ENCODE measurements around the gene AGBL4. TPM values are rescaled to one million over a fixed set of nuclear protein-coding genes. Genes with fewer than 3 reads are reported as not detected.

The AGBL4 gene
- total RNA-seq, 1 donor from 2014 or later: under 0.01 TPM

GRCh38 chr1:48730164-48730910, 1293.4 kb downstream of the AGBL4 start:
- Histone ChIP-seq H3K9me3 (ENCODE audit: control insufficient read depth in 3 of 3, low read length in 3 of 3) (no peaks in the 10 kb centered on the region), H3K9ac (ENCODE audit: low read depth in 1 of 3, low read length in 3 of 3) (no peak overlapping the region), H3K36me3 (ENCODE audit: control insufficient read depth in 3 of 3, insufficient read depth in 3 of 3, low read length in 3 of 3) (peaks cover 20 to 31% (median 30%) of the 10 kb centered on the region in 3 donors), H3K4me1 (ENCODE audit: control insufficient read depth in 3 of 3, insufficient read depth in 3 of 3, low read length in 3 of 3) (peaks cover 0 to 4% (median 0%) of the 10 kb centered on the region in 3 donors), H3K4me3 (ENCODE audit: low read length in 3 of 3) (no peak overlapping the region), H3K27me3 (ENCODE audit: control insufficient read depth in 3 of 3, insufficient read depth in 3 of 3, low read length in 3 of 3) (no peaks in the 10 kb centered on the region), H3K27ac (ENCODE audit: low read depth, low read length) (no peak overlapping the region)

DNA sequence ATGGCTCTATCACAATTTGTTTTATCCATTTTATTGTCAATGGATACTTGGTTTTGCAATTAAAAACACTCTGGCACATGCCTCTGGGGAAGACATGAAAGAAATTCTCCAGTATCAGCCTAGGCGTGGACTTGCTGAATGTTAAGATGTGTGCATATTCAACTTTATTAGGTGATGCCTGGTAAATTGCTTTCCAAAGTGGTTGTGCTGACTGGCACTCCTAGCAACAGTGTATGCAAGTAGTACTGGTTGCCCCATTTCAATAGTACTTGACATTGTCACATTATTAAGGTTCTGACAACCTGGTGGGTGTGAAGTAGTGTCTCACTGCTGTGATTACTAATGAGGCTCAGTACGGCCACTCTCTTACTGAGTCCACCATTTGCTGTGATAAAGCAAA, 1295.2 kb downstream of the AGBL4 start:
- Histone ChIP-seq H3K36me3 (ENCODE audit: control insufficient read depth in 3 of 3, insufficient read depth in 3 of 3, low read length in 3 of 3) (peaks cover 9 to 20% (median 13%) of the 10 kb centered on the region in 3 donors), H3K9me3 (ENCODE audit: control insufficient read depth in 3 of 3, low read length in 3 of 3) (no peaks in the 10 kb centered on the region)

DNA sequence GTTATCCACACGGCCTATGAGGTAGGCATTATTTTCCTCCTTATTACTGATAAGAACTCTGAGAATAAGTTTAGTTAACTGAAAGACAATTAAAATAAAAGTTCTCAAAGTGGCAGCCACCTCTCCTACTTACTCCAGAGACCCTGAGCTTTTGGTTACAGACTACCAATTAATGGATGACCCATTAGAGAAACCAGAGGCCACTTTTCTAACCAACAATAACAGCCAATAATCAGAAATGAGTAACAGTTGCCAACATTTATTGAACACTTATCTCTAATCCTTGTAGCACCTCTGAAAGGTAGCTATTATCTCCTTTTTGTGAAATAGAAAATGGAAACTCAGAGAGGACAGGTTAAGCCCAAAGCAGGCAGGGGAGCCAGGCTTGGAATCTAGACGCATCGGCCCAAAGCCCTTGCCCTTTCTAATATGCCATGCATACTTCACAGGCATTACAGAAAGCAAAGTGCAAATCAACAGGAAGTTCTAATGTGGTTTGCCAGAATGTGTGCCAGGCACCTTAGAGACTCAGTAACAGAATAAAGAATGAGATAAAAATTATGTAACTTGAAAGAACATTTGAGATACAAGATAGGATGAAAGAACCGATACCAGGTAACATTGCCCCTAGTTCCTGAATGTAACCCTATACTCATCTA, 1297.1 kb downstream of the AGBL4 start:
- no peak overlapping the region for H3K4me3 ChIP-seq (ENCODE audit: low read length in 3 of 3)
- H3K4me1 ChIP-seq (ENCODE audit: control insufficient read depth in 3 of 3, insufficient read depth in 3 of 3, low read length in 3 of 3): peaks cover 0 to 4% (median 0%) of the 10 kb centered on the region in 3 donors
- H3K27me3 ChIP-seq (ENCODE audit: control insufficient read depth in 3 of 3, insufficient read depth in 3 of 3, low read length in 3 of 3): no peaks in the 10 kb centered on the region
- no peak overlapping the region for H3K27ac ChIP-seq (ENCODE audit: low read depth, low read length)
- no peaks in the 10 kb centered on the region for H3K9me3 ChIP-seq (ENCODE audit: control insufficient read depth in 3 of 3, low read length in 3 of 3)
- H3K9ac ChIP-seq (ENCODE audit: low read depth in 1 of 3, low read length in 3 of 3): no peak overlapping the region
- peaks cover 2 to 9% (median 6%) of the 10 kb centered on the region in 3 donors for H3K36me3 ChIP-seq (ENCODE audit: control insufficient read depth in 3 of 3, insufficient read depth in 3 of 3, low read length in 3 of 3)

More for the DNA sequence above, 1295.2 kb downstream of the AGBL4 start:
- Histone ChIP-seq H3K27me3 (ENCODE audit: control insufficient read depth in 3 of 3, insufficient read depth in 3 of 3, low read length in 3 of 3) (no peaks in the 10 kb centered on the region), H3K9ac (ENCODE audit: low read depth in 1 of 3, low read length in 3 of 3) (no peak overlapping the region), H3K4me1 (ENCODE audit: control insufficient read depth in 3 of 3, insufficient read depth in 3 of 3, low read length in 3 of 3) (peaks cover 0 to 4% (median 0%) of the 10 kb centered on the region in 3 donors), H3K27ac (ENCODE audit: low read depth, low read length) (no peak overlapping the region), H3K4me3 (ENCODE audit: low read length in 3 of 3) (no peak overlapping the region)

DNA sequence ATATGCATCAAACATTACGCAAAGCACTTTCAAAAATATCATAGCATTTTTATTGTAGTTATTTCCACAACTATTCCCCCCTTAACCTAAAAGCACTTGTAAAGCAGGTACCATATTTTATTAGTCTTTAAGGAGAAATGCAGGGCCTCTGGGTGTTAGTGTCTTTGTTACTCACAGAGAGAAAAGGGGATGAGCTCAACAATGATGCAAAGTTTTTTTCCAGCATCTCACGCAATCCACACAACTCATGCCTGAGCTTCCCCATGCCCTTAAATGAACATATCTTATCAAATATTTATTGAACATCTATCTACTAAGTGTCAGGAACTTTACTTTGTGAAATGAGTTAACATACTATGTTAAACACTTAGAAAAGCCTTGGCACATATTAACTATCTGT, 1297.6 kb downstream of the AGBL4 start:
- no peaks in the 10 kb centered on the region for H3K9me3 ChIP-seq (ENCODE audit: control insufficient read depth in 3 of 3, low read length in 3 of 3)
- H3K9ac ChIP-seq (ENCODE audit: low read depth in 1 of 3, low read length in 3 of 3): no peak overlapping the region
- H3K4me1 ChIP-seq (ENCODE audit: control insufficient read depth in 3 of 3, insufficient read depth in 3 of 3, low read length in 3 of 3): no peaks in the 10 kb centered on the region
- H3K27ac ChIP-seq (ENCODE audit: low read depth, low read length): no peak overlapping the region
- no peaks in the 10 kb centered on the region for H3K27me3 ChIP-seq (ENCODE audit: control insufficient read depth in 3 of 3, insufficient read depth in 3 of 3, low read length in 3 of 3)
- no peak overlapping the region for H3K4me3 ChIP-seq (ENCODE audit: low read length in 3 of 3)
- peaks cover 2 to 6% (median 3%) of the 10 kb centered on the region in 3 donors for H3K36me3 ChIP-seq (ENCODE audit: control insufficient read depth in 3 of 3, insufficient read depth in 3 of 3, low read length in 3 of 3)

GRCh38 chr1:48725341-48726046, 1298.3 kb downstream of the AGBL4 start:
- Histone ChIP-seq H3K27me3 (ENCODE audit: control insufficient read depth in 3 of 3, insufficient read depth in 3 of 3, low read length in 3 of 3) (no peaks in the 10 kb centered on the region), H3K9me3 (ENCODE audit: control insufficient read depth in 3 of 3, low read length in 3 of 3) (no peaks in the 10 kb centered on the region), H3K4me1 (ENCODE audit: control insufficient read depth in 3 of 3, insufficient read depth in 3 of 3, low read length in 3 of 3) (no peaks in the 10 kb centered on the region), H3K27ac (ENCODE audit: low read depth, low read length) (no peak overlapping the region), H3K4me3 (ENCODE audit: low read length in 3 of 3) (no peak overlapping the region), H3K9ac (ENCODE audit: low read depth in 1 of 3, low read length in 3 of 3) (no peak overlapping the region), H3K36me3 (ENCODE audit: control insufficient read depth in 3 of 3, insufficient read depth in 3 of 3, low read length in 3 of 3) (peaks cover 2 to 6% (median 3%) of the 10 kb centered on the region in 3 donors)

DNA sequence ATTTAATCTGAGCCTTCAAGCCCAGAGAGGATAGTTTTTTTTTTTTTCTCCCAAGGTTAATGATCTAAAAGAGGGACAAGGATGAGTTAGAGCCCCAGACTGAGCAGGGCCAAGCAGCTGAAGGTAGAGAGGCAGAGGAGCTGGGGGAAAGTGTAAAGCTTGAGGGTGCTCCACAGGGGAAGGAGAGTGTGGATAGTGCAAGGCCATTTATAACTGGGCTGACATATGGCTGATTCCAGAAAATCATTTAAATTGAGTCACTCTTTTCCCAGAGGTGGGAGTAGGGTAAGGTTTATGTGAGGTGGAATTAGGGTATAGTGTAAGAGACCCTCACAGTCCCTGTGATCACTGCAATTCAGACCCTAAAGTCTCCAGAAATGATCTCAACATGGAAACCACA, 1302.8 kb downstream of the AGBL4 start:
- H3K9ac ChIP-seq (ENCODE audit: low read depth in 1 of 3, low read length in 3 of 3): no peak overlapping the region
- H3K4me1 ChIP-seq (ENCODE audit: control insufficient read depth in 3 of 3, insufficient read depth in 3 of 3, low read length in 3 of 3): no peaks in the 10 kb centered on the region
- H3K9me3 ChIP-seq (ENCODE audit: control insufficient read depth in 3 of 3, low read length in 3 of 3): no peaks in the 10 kb centered on the region
- no peaks in the 10 kb centered on the region for H3K36me3 ChIP-seq (ENCODE audit: control insufficient read depth in 3 of 3, insufficient read depth in 3 of 3, low read length in 3 of 3)
- H3K27ac ChIP-seq (ENCODE audit: low read depth, low read length): no peak overlapping the region
- no peaks in the 10 kb centered on the region for H3K27me3 ChIP-seq (ENCODE audit: control insufficient read depth in 3 of 3, insufficient read depth in 3 of 3, low read length in 3 of 3)
- H3K4me3 ChIP-seq (ENCODE audit: low read length in 3 of 3): no peak overlapping the region

DNA sequence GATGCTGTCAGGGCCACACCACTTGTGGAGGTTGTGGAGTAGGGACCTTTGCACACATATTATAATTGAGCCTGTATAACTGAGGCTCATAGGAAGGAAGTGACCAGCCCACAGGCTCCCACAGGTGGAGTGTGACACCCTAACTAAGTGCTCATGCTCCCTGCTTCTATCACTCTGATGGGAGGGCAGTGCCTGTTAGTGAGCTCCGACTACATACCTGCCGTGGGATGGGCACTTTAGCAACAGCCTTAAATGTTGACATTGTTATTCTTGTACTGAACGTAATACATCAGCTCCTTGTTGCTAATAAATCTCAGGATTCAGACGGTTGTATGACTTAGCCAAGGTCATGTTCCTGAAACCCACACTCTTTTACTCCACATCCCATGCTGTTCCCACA, 1305.0 kb downstream of the AGBL4 start:
- no peaks in the 10 kb centered on the region for H3K27me3 ChIP-seq (ENCODE audit: control insufficient read depth in 3 of 3, insufficient read depth in 3 of 3, low read length in 3 of 3)
- no peak overlapping the region for H3K9ac ChIP-seq (ENCODE audit: low read depth in 1 of 3, low read length in 3 of 3)
- no peaks in the 10 kb centered on the region for H3K36me3 ChIP-seq (ENCODE audit: control insufficient read depth in 3 of 3, insufficient read depth in 3 of 3, low read length in 3 of 3)
- H3K27ac ChIP-seq (ENCODE audit: low read depth, low read length): no peak overlapping the region
- H3K4me3 ChIP-seq (ENCODE audit: low read length in 3 of 3): no peak overlapping the region
- no peaks in the 10 kb centered on the region for H3K4me1 ChIP-seq (ENCODE audit: control insufficient read depth in 3 of 3, insufficient read depth in 3 of 3, low read length in 3 of 3)
- no peaks in the 10 kb centered on the region for H3K9me3 ChIP-seq (ENCODE audit: control insufficient read depth in 3 of 3, low read length in 3 of 3)

DNA sequence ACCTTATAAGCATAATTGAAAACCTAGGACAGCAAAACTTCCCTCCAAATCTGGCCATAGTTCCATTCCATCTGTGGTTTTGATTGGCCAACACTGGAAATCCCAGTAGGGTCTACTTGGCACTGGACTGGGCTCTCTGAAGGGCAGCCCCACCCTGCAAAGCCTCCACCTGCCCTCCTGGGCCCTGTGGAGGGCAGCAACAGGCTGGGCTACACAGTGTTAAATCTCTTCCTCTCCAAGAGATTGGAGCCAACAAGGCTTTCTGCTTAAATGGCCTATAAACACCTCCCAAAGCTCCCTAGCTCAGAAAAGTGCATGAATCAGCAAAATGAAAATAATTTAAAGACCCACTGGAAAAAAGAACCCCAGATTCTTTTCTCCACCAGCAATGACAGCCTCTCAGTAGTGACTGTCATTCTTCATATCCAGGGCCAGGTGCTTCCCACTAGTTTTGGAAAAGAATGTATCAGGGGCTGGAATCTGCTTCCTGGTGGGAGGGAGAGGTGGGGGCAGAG, 1305.6 kb downstream of the AGBL4 start:
- no peaks in the 10 kb centered on the region for H3K4me1 ChIP-seq (ENCODE audit: control insufficient read depth in 3 of 3, insufficient read depth in 3 of 3, low read length in 3 of 3)
- H3K9me3 ChIP-seq (ENCODE audit: control insufficient read depth in 3 of 3, low read length in 3 of 3): no peaks in the 10 kb centered on the region
- H3K36me3 ChIP-seq (ENCODE audit: control insufficient read depth in 3 of 3, insufficient read depth in 3 of 3, low read length in 3 of 3): no peaks in the 10 kb centered on the region
- no peak overlapping the region for H3K27ac ChIP-seq (ENCODE audit: low read depth, low read length)
- no peak overlapping the region for H3K4me3 ChIP-seq (ENCODE audit: low read length in 3 of 3)
- H3K27me3 ChIP-seq (ENCODE audit: control insufficient read depth in 3 of 3, insufficient read depth in 3 of 3, low read length in 3 of 3): no peaks in the 10 kb centered on the region
- H3K9ac ChIP-seq (ENCODE audit: low read depth in 1 of 3, low read length in 3 of 3): no peak overlapping the region

GRCh38 chr1:48717082-48717481, 1306.7 kb downstream of the AGBL4 start:
- Histone ChIP-seq H3K27ac (ENCODE audit: low read depth, low read length) (no peak overlapping the region), H3K4me1 (ENCODE audit: control insufficient read depth in 3 of 3, insufficient read depth in 3 of 3, low read length in 3 of 3) (no peaks in the 10 kb centered on the region), H3K4me3 (ENCODE audit: low read length in 3 of 3) (no peak overlapping the region), H3K36me3 (ENCODE audit: control insufficient read depth in 3 of 3, insufficient read depth in 3 of 3, low read length in 3 of 3) (no peaks in the 10 kb centered on the region), H3K27me3 (ENCODE audit: control insufficient read depth in 3 of 3, insufficient read depth in 3 of 3, low read length in 3 of 3) (no peaks in the 10 kb centered on the region), H3K9ac (ENCODE audit: low read depth in 1 of 3, low read length in 3 of 3) (no peak overlapping the region), H3K9me3 (ENCODE audit: control insufficient read depth in 3 of 3, low read length in 3 of 3) (no peaks in the 10 kb centered on the region)

- Histone ChIP-seq H3K27me3 (ENCODE audit: control insufficient read depth in 3 of 3, insufficient read depth in 3 of 3, low read length in 3 of 3) (no peaks in the 10 kb centered on the region), H3K27ac (ENCODE audit: low read depth, low read length) (no peak overlapping the region), H3K9ac (ENCODE audit: low read depth in 1 of 3, low read length in 3 of 3) (no peak overlapping the region), H3K36me3 (ENCODE audit: control insufficient read depth in 3 of 3, insufficient read depth in 3 of 3, low read length in 3 of 3) (no peaks in the 10 kb centered on the region), H3K4me3 (ENCODE audit: low read length in 3 of 3) (no peak overlapping the region), H3K4me1 (ENCODE audit: control insufficient read depth in 3 of 3, insufficient read depth in 3 of 3, low read length in 3 of 3) (no peaks in the 10 kb centered on the region), H3K9me3 (ENCODE audit: control insufficient read depth in 3 of 3, low read length in 3 of 3) (no peaks in the 10 kb centered on the region)
Observed at GRCh38 chr1:48715921-48716320, 1307.8 kb downstream of the AGBL4 start.

Data from skeletal muscle tissue (tissue), 4 donors.